ENCODE data around the gene ADRA2A.

ADRA2A gene

DNA sequence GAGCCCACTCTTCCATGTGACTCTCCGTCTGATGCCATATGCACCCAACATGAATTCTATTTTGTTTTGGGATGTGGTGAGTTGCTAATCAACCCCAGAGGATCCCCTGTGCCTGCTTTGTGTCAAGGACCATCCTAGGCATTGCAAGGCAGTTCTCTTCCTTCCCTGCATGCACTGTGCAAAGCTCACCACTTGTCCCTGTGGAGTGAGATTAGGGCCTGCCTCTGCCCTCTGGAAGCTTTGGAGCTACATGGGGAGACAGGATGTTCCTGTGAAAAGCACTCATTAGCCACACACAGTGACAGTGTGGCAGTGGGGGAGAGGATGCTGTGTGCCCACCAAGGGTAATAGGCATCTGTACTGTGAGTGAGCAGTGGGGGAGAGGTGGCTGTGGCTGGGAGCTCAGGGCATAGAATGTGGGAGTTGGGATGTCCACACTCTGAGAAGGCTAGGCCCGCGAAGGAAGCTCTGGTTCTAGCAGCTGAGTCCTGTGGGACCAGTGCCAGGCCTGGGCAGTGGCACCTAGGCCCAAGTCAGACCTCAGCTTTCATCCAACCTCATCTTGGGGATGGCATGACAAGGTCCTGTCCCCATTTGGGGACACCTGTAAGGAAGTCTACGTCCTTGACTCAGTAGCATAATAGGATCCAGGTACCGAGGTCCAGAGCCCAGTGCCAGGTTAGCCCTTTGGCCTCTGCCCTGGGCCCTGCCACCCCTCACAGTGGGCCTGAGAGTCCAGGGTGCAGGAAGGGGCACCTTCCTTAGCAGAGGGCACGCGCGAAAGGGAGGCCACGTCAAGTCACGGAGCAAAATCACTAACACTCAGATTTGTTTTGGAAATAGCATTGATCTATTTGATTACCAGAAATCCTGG is 6.6 kb downstream of the ADRA2A start:
- DNase-seq (ENCODE audit: low read depth in 2 of 2) = no peak

DNA sequence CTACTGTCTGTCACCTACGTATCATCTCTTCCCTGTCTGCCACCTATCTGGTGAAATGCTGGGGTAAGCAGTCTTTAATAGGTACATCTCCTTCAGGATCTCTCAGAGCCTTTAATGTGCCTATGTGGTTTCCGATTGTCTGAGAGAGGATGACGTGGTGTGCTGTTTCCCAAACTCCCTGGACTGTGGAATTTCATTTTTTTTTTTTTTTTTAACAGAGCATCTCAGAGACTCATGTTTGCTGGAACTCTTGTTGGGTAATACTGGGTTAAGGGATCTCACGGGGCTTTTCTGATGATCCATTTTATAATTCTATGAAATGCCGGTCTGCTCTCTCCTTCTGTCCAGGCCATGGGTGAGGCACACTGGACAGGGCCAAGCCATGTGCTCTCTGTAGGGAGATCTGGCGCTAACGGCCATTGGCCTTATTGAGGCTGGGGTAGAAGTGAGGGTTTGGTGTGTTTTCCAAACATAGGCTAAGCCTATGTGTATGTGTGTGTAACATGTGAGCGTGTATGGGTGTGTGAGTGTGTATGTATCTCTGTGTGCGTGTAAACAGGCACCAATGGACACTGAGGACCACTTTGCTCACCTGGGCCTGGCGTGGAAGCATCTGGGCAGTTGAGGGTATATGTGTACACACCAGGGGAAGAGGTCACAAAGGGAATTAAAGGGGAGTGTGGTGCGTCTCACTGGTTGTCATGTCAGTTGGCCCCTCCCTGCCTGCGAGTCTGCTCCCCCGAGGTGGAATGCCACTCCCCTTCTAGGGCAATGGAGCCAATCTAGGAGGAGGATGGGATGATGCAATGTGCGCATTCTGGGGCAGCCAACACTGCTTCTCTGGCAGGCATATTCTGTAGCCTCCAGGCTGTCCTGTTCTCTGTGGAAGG is 7.8 kb downstream of the ADRA2A start:
- DNase-seq (ENCODE audit: low read depth in 2 of 2) = no peak

DNA sequence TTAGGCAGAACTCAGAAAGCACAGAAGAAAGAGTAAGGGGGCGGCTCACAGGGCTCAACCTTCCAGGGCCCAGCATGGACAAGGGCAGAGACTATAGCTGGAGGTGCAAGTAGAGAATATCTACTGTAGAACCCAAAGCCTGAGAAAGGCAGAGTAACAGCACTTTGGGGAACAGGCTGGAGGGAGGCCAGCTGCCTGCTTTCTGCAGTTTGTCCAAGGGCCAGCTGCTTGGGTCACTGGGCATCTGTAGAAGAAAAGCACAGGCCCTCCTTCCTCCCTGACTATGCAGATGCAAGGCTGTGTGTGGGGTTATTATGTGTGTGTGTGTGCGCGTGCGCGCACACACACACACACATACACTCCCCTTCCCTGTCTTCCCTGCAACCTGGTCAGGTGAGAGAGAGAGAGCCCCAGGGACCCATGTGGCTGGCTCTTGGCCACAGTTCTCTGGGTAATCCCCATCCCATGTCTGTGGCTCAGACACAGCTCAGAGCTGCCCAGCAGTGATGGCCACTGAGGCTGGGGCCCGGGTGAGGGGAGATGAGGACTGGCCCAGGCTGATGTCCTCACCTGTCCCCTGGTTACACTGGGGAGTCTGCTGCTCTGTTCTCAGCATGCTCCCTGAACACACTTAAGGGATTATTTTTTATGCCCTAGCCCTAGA is 9.0 kb downstream of the ADRA2A start:
- no peak for DNase-seq (ENCODE audit: low read depth in 2 of 2)

DNA sequence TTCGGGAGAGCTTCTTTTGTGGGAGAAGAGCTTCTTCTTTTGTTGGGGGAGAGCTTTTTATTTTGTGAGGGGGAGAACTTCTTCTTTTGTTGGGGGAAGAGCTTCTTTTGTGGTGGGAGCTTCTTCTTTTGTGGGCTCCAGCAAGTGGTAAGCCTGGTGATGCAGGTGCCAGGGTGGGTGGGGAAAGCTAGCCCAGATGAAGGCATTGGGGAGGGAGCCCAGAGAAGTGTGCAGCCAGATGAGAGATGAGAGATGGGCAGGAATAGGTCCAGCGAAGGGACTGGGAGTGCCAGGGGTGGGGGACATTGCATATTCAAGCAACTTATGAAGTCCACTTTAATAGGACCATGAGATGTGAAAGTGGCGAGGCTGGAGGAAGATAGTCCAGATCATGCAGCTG is 9.7 kb downstream of the ADRA2A start:
- DNase-seq (ENCODE audit: low read depth in 2 of 2) = no peak

- DNase-seq (ENCODE audit: low read depth in 2 of 2) = no peak
Observed at GRCh38 chr10:111087331-111087756, 10.5 kb downstream of the ADRA2A start.

GRCh38 chr10:111087968-111088505 is 11.2 kb downstream of the ADRA2A start:
- no peak for DNase-seq (ENCODE audit: low read depth in 2 of 2)

DNA sequence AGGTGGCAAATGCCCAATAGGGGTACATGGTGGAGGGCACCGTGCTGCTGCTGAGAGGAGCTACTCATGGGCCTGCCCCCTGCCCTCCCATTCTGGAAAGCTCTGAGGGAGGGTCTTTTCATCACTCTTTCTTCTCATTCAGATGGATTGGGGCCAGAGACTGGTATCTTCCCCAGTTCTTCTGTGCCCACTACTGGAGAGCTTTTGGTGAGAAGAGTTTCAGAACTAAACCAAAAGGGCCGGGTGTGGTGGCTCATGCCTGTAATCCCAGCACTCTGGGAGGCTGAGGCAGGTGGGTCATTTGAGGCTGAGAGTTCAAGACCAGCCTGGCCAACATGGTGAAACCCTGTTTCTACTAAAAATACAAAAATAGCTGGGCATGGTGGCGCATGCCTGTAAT is 12.5 kb downstream of the ADRA2A start:
- DNase-seq (ENCODE audit: low read depth in 2 of 2) = no peak

GRCh38 chr10:111091833-111092232 is 15.0 kb downstream of the ADRA2A start:
- no peak for DNase-seq (ENCODE audit: low read depth in 2 of 2)

GRCh38 chr10:111093741-111094380 is 17.0 kb downstream of the ADRA2A start:
- DNase-seq (ENCODE audit: low read depth in 2 of 2) = no peak

DNA sequence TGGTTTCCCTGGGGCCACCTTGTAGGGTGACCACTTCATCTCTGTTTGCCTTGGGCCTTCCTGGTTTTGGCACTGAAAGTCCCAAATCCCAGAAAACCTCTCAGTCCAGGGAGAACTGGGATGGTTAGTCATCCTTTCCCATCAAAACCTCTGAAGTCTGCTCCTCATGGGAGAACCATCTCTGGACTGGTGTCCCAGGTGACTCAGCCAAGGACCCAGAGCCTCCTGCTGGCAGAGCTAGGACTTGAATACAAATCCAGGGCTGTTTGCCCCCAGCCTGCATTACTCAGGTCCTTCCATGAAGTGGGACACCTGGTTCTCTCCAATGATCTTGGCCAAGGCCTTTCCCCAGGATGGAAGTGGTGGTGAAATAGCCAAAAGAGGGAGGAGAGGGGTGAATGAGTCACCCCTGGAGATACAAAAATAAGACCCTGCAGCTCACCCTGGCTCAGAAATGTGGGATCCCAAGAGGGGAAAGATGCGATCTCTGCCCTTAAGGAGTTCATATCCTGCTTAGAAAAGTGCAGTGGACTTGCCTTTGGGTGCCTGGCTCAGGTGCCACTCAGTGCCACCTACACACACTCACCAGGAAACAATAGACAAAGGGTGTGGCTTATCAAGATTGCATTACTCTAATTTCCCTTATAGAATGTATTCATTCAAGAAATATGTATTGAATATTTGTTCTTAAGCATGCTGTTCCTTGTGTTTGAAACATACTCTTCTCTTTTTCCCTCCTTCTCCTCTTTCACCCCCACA is 22.0 kb downstream of the ADRA2A start:
- DNase-seq (ENCODE audit: low read depth in 2 of 2) = no peak

- DNase-seq (ENCODE audit: low read depth in 2 of 2) = no peak
Observed at GRCh38 chr10:111100198-111100597, 23.4 kb downstream of the ADRA2A start.

GRCh38 chr10:111101796-111102195 is 25.0 kb downstream of the ADRA2A start:
- DNase-seq (ENCODE audit: low read depth in 2 of 2) = no peak

DNA sequence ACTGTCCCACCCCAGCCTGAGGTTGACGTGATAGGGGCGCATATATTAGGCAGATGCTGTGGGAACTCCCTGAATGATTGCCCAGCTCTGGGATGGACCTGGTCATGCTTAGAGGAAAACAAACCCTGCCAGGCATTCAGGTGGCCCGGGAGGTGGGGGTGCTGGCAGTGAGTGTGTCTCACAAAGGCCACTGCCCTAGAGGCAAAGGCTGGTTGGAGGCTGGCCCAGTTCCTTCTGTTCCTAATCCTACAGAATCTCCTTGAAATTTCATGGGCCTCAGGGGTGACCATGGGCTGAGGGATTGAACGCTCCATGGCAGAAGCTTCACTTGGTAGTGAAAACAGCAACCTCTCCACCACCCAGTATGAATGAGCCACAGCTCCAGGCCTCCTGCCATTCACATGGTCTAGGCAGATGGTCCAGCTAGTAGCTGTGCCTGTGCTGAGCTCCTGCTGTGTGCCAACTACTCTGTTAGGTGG is 25.6 kb downstream of the ADRA2A start:
- DNase-seq (ENCODE audit: low read depth in 2 of 2) = no peak

GRCh38 chr10:111103196-111103840 is 26.5 kb downstream of the ADRA2A start:
- no peak for DNase-seq (ENCODE audit: low read depth in 2 of 2)

DNA sequence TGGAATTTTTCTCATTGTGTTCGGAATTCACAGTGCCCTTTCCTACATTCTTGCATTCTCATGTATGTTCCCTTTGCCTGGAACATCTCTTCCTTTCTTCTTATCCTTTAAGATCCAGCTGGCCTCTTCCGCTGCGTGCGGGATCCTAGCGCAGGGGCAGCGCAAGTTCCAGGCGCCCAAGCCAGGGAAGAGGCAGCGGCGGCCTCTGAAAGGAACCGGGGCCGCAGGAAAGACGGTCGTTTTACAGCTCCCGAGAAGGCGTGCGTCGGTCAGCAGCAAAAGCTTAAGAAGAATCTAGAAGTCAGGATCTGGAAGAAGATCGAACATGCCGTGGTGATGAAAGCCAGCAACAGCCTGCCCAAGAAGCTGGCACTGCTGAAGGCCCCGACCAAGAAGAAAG is 28.0 kb downstream of the ADRA2A start:
- DNase-seq (ENCODE audit: low read depth in 2 of 2) = no peak

- DNase-seq (ENCODE audit: low read depth in 2 of 2) = no peak
Observed at GRCh38 chr10:111106081-111106480, 29.3 kb downstream of the ADRA2A start.

DNA sequence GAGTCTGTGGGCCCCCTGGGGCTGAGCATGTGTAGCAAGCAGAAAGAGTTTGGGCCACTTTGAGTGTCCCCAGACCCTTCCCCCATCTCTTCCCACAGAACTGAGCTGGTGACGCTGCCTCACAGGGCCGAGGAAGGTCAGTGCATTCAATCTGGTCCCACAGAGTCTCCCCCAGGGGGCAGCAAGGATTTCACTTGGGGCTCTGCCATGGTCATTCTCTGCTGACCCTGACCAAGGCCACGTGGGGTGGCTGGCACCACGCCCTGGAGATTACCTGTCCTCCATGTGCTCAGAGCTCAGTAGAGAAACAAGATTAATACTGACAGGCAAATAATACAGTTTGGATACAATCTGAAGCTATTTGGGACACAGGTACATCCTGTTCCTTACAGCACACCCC is 30.2 kb downstream of the ADRA2A start:
- DNase-seq (ENCODE audit: low read depth in 2 of 2) = no peak

DNA sequence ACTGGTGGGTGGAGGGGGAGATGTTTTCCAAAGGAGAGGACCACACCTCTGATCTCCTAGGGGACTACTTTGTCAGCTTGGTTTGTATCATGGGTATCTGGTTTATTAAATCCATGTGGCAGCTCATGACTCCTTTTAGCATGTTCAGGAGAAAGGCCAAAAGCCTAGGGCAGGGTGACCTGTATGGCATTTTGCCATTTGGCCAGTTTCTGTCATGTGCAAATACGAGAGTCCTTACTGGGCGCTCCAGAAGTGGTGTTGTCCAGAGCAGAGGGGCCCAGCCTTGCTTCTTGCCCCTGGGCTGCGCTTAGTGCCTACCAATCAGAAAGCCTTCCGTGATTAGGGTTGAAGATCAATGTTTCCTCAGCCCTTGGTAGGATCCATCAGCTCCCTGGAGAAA is 31.0 kb downstream of the ADRA2A start:
- DNase-seq (ENCODE audit: low read depth in 2 of 2) = no peak

DNA sequence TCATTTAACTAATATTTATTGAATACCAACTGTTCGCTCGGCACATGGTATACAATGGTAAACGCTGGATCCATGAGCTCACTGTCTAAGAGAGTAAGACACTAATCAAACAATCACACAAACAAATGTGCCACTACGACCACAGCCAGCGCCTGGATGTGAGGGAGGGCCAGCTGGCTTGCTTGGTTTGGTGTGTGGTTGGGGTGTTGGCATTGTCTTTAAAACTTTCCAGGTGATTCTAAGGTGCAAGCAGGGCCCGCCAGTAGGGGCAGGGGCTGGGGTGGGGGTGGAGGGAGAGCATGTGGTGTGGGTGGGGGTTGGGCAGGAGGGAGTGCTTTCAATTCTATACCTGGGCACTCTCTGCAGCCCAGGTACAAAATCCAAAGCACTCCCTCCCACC is 31.6 kb downstream of the ADRA2A start:
- no peak for DNase-seq (ENCODE audit: low read depth in 2 of 2)
